CD8-positive, alpha-beta memory T cell (primary cell): ENCODE results near the gene NCOA3. TPM values are rescaled to one million over a fixed set of nuclear protein-coding genes. Genes with fewer than 3 reads are reported as not detected.

Experiments
- CTCF ChIA-PET: fragments of 350-600 bp; sonication (Branson Sonifier 250); formaldehyde crosslinking; loops from one replicate; lab custom pipeline; 2021; ENCODE audit warnings: antibody characterized with exemption; lab: Charles Lee
- POLR2A ChIA-PET: fragments of 350-600 bp; sonication (Branson Sonifier 250); formaldehyde crosslinking; loops from one replicate; lab custom pipeline; 2021; ENCODE audit warnings: antibody characterized with exemption; lab: Charles Lee
- DNase-seq, 5 donors: peaks; one replicate each; pipeline versions ENCODE4 v3.0.0 to v3.0.0-alpha.2; 2020 to 2022; ENCODE audit warnings: mixed read lengths in 1 of 5
- H3K27ac ChIP-seq: one replicate; pipeline ENCODE4 v1.7.0; 2013; ENCODE audit warnings: low read depth, mild to moderate bottlenecking, low read length, moderate library complexity
- H3K27me3 ChIP-seq: 2 replicates; pipeline ENCODE4 v1.7.0; 2013; ENCODE audit warnings: low read length, mild to moderate bottlenecking; ENCODE audit not compliant: insufficient read depth, poor library complexity, severe bottlenecking
- H3K36me3 ChIP-seq: 2 replicates; pipeline ENCODE4 v1.7.0; 2013; ENCODE audit warnings: mild to moderate bottlenecking, low read length, moderate library complexity; ENCODE audit not compliant: insufficient read depth
- H3K4me1 ChIP-seq: 2 replicates; pipeline ENCODE4 v1.7.0; 2013; ENCODE audit warnings: mild to moderate bottlenecking, low read length, moderate library complexity; ENCODE audit not compliant: insufficient read depth
- H3K4me3 ChIP-seq: 2 replicates; pipeline ENCODE4 v1.7.0; 2013; ENCODE audit warnings: mild to moderate bottlenecking, low read length
- H3K9me3 ChIP-seq: 2 replicates; pipeline ENCODE4 v1.7.0; 2013; ENCODE audit warnings: mild to moderate bottlenecking, low read length
- H3K27ac Mint-ChIP-seq, 8 donors: one replicate each; pipeline ENCODE4 v1.8.0; 2020 to 2021; ENCODE audit warnings: mixed read lengths in 8 of 8, mild to moderate bottlenecking in 6 of 8, inconsistent platforms in 3 of 8, moderate library complexity in 3 of 8
- H3K27me3 Mint-ChIP-seq, 2 donors: one replicate each; pipeline ENCODE4 v1.8.0; 2020 to 2021; ENCODE audit warnings: mixed read lengths in 2 of 2, mild to moderate bottlenecking in 1 of 2, moderate library complexity in 1 of 2
- H3K36me3 Mint-ChIP-seq, 3 donors: one replicate each; pipeline ENCODE4 v1.8.0; 2020 to 2021; ENCODE audit warnings: mixed read lengths in 3 of 3, inconsistent platforms in 1 of 3, mild to moderate bottlenecking in 1 of 3
- H3K4me1 Mint-ChIP-seq, 3 donors: one replicate each; pipeline ENCODE4 v1.8.0; 2020 to 2021; ENCODE audit warnings: mixed read lengths in 3 of 3, inconsistent platforms in 1 of 3, mild to moderate bottlenecking in 1 of 3
- H3K4me3 Mint-ChIP-seq, 7 donors: one replicate each; pipeline ENCODE4 v1.8.0; 2020 to 2021; ENCODE audit warnings: mixed read lengths in 7 of 7, mild to moderate bottlenecking in 6 of 7, moderate library complexity in 4 of 7, inconsistent platforms in 2 of 7
- H3K9me3 Mint-ChIP-seq, 5 donors: one replicate each; pipeline ENCODE4 v1.8.0; 2020 to 2022; ENCODE audit warnings: mixed read lengths in 5 of 5, mild to moderate bottlenecking in 3 of 5, moderate library complexity in 2 of 5, inconsistent platforms in 1 of 5
- polyA plus RNA-seq: library from polyadenylated mRNA; unstranded; fragments of 300-500 nt; fragmentation: Illumina TruSeq; gene quantifications from one replicate; pipeline ENCODE4 v1.2.3, GENCODE V29; 2021
- total RNA-seq, 2 experiments: library from RNA; stranded (reverse); gene quantifications; one replicate each; pipeline ENCODE4 v1.2.3, GENCODE V29; 2021

Gene NCOA3
- total and polyA plus RNA-seq, 3 experiments from 2014 or later: 23.8 to 93.8 (median 92.4) TPM

GRCh38 chr20:47557218-47557617 lies 55.5 kb downstream of the NCOA3 start:
- Histone ChIP-seq H3K36me3 (no peaks in the 10 kb centered on the region), H3K9me3 (no peaks in the 10 kb centered on the region), H3K4me3 (no peak overlapping the region), H3K4me1 (peaks cover 37% of the 10 kb centered on the region), H3K27me3 (no peaks in the 10 kb centered on the region), H3K27ac (no peak overlapping the region)
- CTCF ChIA-PET: interaction anchor here (1.7 kb wide), 1 partner anchor 173 kb away, joined by 5 read pairs; no protein-coding TSS in a partner anchor
- H3K9me3 Mint-ChIP-seq: peaks cover 0 to 2% (median 0%) of the 10 kb centered on the region in 5 donors
- DNase-seq: no peak
- peaks cover 0 to 8% (median 2%) of the 10 kb centered on the region in 3 donors for H3K36me3 Mint-ChIP-seq
- POLR2A ChIA-PET: no interaction called here
- H3K27me3 Mint-ChIP-seq: no peaks in the 10 kb centered on the region
- H3K4me1 Mint-ChIP-seq: peaks cover 53 to 73% (median 62%) of the 10 kb centered on the region in 3 donors
- H3K27ac Mint-ChIP-seq: peak overlapping the region in 2 of 8 donors; percentile 9 to 15
- no peak overlapping the region for H3K4me3 Mint-ChIP-seq

DNA sequence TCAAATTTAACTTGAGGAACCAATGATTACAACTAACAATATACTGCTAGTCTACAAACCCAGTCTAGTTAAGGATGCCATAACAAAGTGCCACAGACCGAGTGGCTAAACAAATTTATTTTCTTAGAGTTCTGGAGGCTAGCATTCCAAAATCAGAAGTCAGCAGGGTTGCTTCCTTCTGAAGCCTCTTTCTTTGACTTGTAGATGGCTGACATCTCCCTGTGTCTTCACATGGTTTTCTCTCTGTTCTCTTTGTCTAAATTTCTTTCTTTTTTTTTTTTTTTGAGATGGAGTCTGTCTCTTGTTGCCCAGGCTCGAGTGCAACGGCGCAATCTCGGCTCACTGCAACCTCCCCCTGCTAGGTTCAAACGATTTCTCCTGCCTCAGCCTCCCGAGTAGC lies 56.1 kb downstream of the NCOA3 start:
- H3K27ac ChIP-seq: no peak overlapping the region
- no peaks in the 10 kb centered on the region for H3K9me3 ChIP-seq
- H3K4me3 ChIP-seq: no peak overlapping the region
- H3K4me1 ChIP-seq: peaks cover 38% of the 10 kb centered on the region
- POLR2A ChIA-PET: interaction anchor here (0.6 kb wide), 1 partner anchor 18 kb away, joined by 3 read pairs; no protein-coding TSS in a partner anchor
- Mint-ChIP-seq H3K4me1 (peaks cover 57 to 71% (median 60%) of the 10 kb centered on the region in 3 donors), H3K36me3 (peaks cover 0 to 7% (median 2%) of the 10 kb centered on the region in 3 donors), H3K27ac (no peak overlapping the region), H3K4me3 (no peak overlapping the region), H3K9me3 (peaks cover 0 to 2% (median 0%) of the 10 kb centered on the region in 5 donors), H3K27me3 (no peaks in the 10 kb centered on the region)
- no peaks in the 10 kb centered on the region for H3K27me3 ChIP-seq
- CTCF ChIA-PET: no interaction called here
- H3K36me3 ChIP-seq: no peaks in the 10 kb centered on the region
- DNase-seq: no peak

DNA sequence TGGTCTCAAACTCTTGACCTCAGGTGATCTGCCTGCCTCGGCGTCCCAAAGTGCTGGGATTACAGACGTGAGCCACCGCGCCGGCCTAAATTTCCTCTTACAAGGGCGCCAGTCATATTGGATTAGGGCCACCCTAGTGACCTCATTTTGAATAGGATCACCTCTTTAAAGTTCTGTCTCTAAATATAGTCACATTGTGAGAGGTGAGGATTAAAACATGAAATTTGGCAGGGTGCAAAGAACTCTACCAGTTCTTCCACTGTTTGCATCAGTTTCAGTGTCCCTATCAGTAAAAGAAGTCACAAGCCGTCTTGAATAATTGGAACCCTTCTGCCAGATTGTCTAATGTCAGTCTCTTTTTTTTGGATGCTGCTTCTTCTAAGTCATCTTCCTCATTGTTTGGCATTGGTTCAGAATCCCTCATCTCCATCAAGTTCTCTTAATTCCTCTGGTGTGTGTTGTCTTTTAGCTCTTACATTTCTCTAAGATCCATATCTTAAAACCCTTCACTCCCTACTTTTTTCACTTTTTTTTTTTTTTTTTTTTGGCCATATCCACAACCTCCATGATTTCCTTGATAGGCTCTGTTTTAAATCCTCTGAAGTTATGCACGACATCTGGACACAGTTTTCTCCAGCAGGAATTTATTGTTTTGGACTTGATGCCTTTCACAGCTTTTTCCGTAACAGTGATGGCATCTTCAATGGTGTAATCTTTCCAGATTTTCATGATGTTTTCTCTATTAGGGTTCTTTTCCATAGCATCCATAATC lies 56.8 kb downstream of the NCOA3 start:
- Mint-ChIP-seq H3K4me3 (peak overlapping the region in 2 of 7 donors; percentile 33 to 49), H3K27ac (peak overlapping the region in 1 of 8 donors; percentile 12), H3K9me3 (peaks cover 0 to 2% (median 0%) of the 10 kb centered on the region in 5 donors), H3K4me1 (peaks cover 62 to 78% (median 66%) of the 10 kb centered on the region in 3 donors), H3K27me3 (no peaks in the 10 kb centered on the region), H3K36me3 (peaks cover 0 to 7% (median 2%) of the 10 kb centered on the region in 3 donors)
- POLR2A ChIA-PET: interaction anchor here (0.6 kb wide), 1 partner anchor 19 kb away, joined by 3 read pairs; no protein-coding TSS in a partner anchor
- peaks cover 44% of the 10 kb centered on the region for H3K4me1 ChIP-seq
- CTCF ChIA-PET: no interaction called here
- no peaks in the 10 kb centered on the region for H3K27me3 ChIP-seq
- DNase-seq: no peak
- H3K36me3 ChIP-seq: no peaks in the 10 kb centered on the region
- H3K4me3 ChIP-seq: no peak overlapping the region
- no peak overlapping the region for H3K27ac ChIP-seq
- no peaks in the 10 kb centered on the region for H3K9me3 ChIP-seq

- no peak overlapping the region for H3K27ac ChIP-seq
- DNase-seq: no peak
- H3K4me3 Mint-ChIP-seq: no peak overlapping the region
- H3K4me1 ChIP-seq: peaks cover 51% of the 10 kb centered on the region
- peaks cover 65 to 82% (median 69%) of the 10 kb centered on the region in 3 donors for H3K4me1 Mint-ChIP-seq
- H3K27me3 Mint-ChIP-seq: no peaks in the 10 kb centered on the region
- H3K27ac Mint-ChIP-seq: peak overlapping the region in 2 of 8 donors; percentile 7 to 57
- H3K36me3 Mint-ChIP-seq: peaks cover 0 to 7% (median 2%) of the 10 kb centered on the region in 3 donors
- H3K9me3 ChIP-seq: no peaks in the 10 kb centered on the region
- no peaks in the 10 kb centered on the region for H3K27me3 ChIP-seq
- POLR2A ChIA-PET: no interaction called here
- peaks cover 0 to 2% (median 0%) of the 10 kb centered on the region in 5 donors for H3K9me3 Mint-ChIP-seq
- H3K36me3 ChIP-seq: no peaks in the 10 kb centered on the region
- CTCF ChIA-PET: no interaction called here
- no peak overlapping the region for H3K4me3 ChIP-seq
Observed at GRCh38 chr20:47559141-47559540, 57.5 kb downstream of the NCOA3 start.

- H3K9me3 Mint-ChIP-seq: no peaks in the 10 kb centered on the region
- Histone ChIP-seq H3K27me3 (no peaks in the 10 kb centered on the region), H3K36me3 (no peaks in the 10 kb centered on the region), H3K4me1 (peaks cover 58% of the 10 kb centered on the region), H3K4me3 (no peak overlapping the region), H3K9me3 (no peaks in the 10 kb centered on the region), H3K27ac (no peak overlapping the region)
- peak overlapping the region in 1 of 8 donors; percentile 0 for H3K27ac Mint-ChIP-seq
- ChIA-PET CTCF (no interaction called here), POLR2A (interaction anchor here (0.6 kb wide), 2 partner anchors 10 to 204 kb away, joined by 3 read pairs; no protein-coding TSS in a partner anchor)
- H3K4me1 Mint-ChIP-seq: peaks cover 65 to 92% (median 78%) of the 10 kb centered on the region in 3 donors
- H3K4me3 Mint-ChIP-seq: no peak overlapping the region
- H3K27me3 Mint-ChIP-seq: no peaks in the 10 kb centered on the region
- peaks cover 0 to 2% (median 0%) of the 10 kb centered on the region in 3 donors for H3K36me3 Mint-ChIP-seq
- DNase-seq: no peak
Observed at GRCh38 chr20:47561180-47561579, 59.5 kb downstream of the NCOA3 start.

DNA sequence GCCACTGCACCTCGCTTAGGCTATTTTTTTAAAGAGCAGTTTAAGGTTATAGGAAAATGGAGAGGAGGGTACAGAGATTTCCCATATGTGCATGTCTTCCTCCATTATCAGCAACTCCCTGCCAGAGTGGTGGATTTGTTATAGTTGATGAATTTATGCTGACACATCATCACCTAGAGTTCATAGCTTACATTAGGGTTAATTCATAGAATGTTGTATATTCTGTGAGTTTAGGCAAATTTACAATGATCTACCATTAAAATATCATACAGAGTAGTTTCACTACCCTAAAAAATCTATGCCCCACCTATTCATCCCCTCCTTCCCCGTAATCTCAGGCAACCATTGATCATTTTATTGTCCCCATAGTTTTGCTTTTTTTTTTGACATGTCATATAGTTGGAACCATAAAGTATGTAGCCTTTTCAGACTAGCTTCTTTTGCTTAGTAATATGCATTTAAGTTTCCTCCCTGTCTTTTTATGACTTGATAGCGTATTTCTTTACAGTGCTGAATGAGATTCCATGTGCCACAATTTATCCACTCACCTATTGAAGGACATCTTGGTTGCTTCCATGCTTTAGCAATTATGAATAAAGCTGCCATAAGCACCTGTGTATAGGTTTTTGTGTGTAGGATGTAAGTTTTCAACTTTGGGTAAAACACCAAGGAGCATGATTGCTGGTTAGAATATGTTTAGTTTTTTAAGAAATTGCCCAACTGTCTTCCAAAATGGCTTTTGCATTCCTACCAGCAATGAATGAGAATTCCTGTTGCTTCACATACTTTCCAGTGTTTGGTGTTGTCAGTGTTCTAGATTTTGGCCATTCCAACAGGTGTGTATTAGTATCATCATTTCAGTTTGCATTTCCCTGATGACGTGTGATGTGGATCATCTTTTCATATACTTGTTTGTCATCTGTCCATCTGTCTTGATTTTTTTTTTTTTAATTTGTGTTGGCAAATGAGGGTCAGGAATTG lies 60.2 kb downstream of the NCOA3 start:
- no peaks in the 10 kb centered on the region for H3K9me3 Mint-ChIP-seq
- peaks cover 0 to 2% (median 0%) of the 10 kb centered on the region in 3 donors for H3K36me3 Mint-ChIP-seq
- H3K4me1 Mint-ChIP-seq: peaks cover 64 to 91% (median 76%) of the 10 kb centered on the region in 3 donors
- H3K4me1 ChIP-seq: peaks cover 63% of the 10 kb centered on the region
- POLR2A ChIA-PET: interaction anchor here (0.6 kb wide), 1 partner anchor 205 kb away, joined by 3 read pairs; no protein-coding TSS in a partner anchor
- no peak for DNase-seq
- CTCF ChIA-PET: no interaction called here
- peak overlapping the region in 6 of 8 donors; percentile 0 to 63 (median 45) for H3K27ac Mint-ChIP-seq
- H3K27ac ChIP-seq: no peak overlapping the region
- H3K4me3 ChIP-seq: no peak overlapping the region
- no peaks in the 10 kb centered on the region for H3K27me3 Mint-ChIP-seq
- H3K36me3 ChIP-seq: no peaks in the 10 kb centered on the region
- H3K27me3 ChIP-seq: no peaks in the 10 kb centered on the region
- H3K4me3 Mint-ChIP-seq: no peak overlapping the region
- no peaks in the 10 kb centered on the region for H3K9me3 ChIP-seq

GRCh38 chr20:47566269-47566668 lies 64.6 kb downstream of the NCOA3 start:
- Mint-ChIP-seq H3K4me1 (peaks cover 47 to 76% (median 57%) of the 10 kb centered on the region in 3 donors), H3K4me3 (no peak overlapping the region), H3K9me3 (peaks cover 0 to 5% (median 0%) of the 10 kb centered on the region in 5 donors), H3K36me3 (peaks cover 5 to 23% (median 9%) of the 10 kb centered on the region in 3 donors), H3K27ac (peak overlapping the region in 2 of 8 donors; percentile 52 to 93), H3K27me3 (no peaks in the 10 kb centered on the region)
- peaks cover 35% of the 10 kb centered on the region for H3K4me1 ChIP-seq
- ChIA-PET POLR2A (no interaction called here), CTCF (no interaction called here)
- H3K36me3 ChIP-seq: no peaks in the 10 kb centered on the region
- no peaks in the 10 kb centered on the region for H3K9me3 ChIP-seq
- H3K4me3 ChIP-seq: no peak overlapping the region
- H3K27ac ChIP-seq: no peak overlapping the region
- DNase-seq: no peak
- H3K27me3 ChIP-seq: no peaks in the 10 kb centered on the region
